Spleen (tissue), 11 donors: ENCODE results near the gene PTRH1. TPM values are rescaled to one million over a fixed set of nuclear protein-coding genes. Genes with fewer than 3 reads are reported as not detected.

Experiments
- DNase-seq: peaks from one replicate; pipeline ENCODE4 v3.0.0-alpha.2; 2020
- H3K27ac ChIP-seq, 8 donors: fragments of 200-600 bp; sonication (generic) in 7 of 8; 1 replicate in 4 of 8; 2 replicates in 4 of 8; pipeline versions ENCODE4 v1.5.0 to v1.8.0; 2016 to 2021; ENCODE audit warnings: inconsistent platforms in 4 of 8, mild to moderate bottlenecking in 4 of 8, moderate library complexity in 1 of 8
- H3K27me3 ChIP-seq, 7 donors: fragments of 200-600 bp; sonication (generic) in 6 of 7; replicated peaks in 1 of 7; 1 replicate in 4 of 7; 2 replicates in 3 of 7; pipeline versions ENCODE4 v1.5.0 to v1.8.0; 2016 to 2021; ENCODE audit warnings: inconsistent platforms in 3 of 7, mild to moderate bottlenecking in 1 of 7
- H3K36me3 ChIP-seq, 6 donors: fragments of 200-600 bp; sonication (generic) in 5 of 6; 1 replicate in 4 of 6; 2 replicates in 2 of 6; pipeline versions ENCODE4 v1.5.0 to v1.8.0; 2016 to 2021; ENCODE audit warnings: inconsistent platforms in 2 of 6
- H3K4me1 ChIP-seq, 6 donors: fragments of 200-600 bp; sonication (generic) in 5 of 6; 1 replicate in 3 of 6; 2 replicates in 3 of 6; pipeline versions ENCODE4 v1.5.0 to v1.8.0; 2016 to 2021; ENCODE audit warnings: inconsistent platforms in 3 of 6
- H3K4me3 ChIP-seq, 8 donors: fragments of 200-600 bp; sonication (generic) in 7 of 8; 1 replicate in 4 of 8; 2 replicates in 4 of 8; pipeline versions ENCODE4 v1.5.0 to v1.8.0; 2016 to 2021; ENCODE audit warnings: inconsistent platforms in 4 of 8, mild to moderate bottlenecking in 4 of 8, moderate library complexity in 2 of 8
- H3K9me3 ChIP-seq, 8 donors: fragments of 200-600 bp; sonication (generic) in 7 of 8; 1 replicate in 4 of 8; 2 replicates in 4 of 8; pipeline versions ENCODE4 v1.5.0 to v1.8.0; 2016 to 2021; ENCODE audit warnings: inconsistent platforms in 4 of 8
- CTCF ChIP-seq, 11 experiments: fragments of 200-600 bp in 7 of 11; fragments of 450-650 bp in 4 of 11; sonication (generic) in 4 of 11; IDR thresholded peaks in 8 of 11; conservative IDR thresholded peaks in 3 of 11; 1 replicate in 7 of 11; 2 replicates in 4 of 11; pipeline versions ENCODE4 v1.4.0 to v1.8.0; 2016 to 2021; ENCODE audit warnings: antibody characterized with exemption in 11 of 11, inconsistent platforms in 4 of 11, mild to moderate bottlenecking in 1 of 11
- POLR2A ChIP-seq, 3 donors: fragments of 450-650 bp; IDR thresholded peaks; one replicate each; pipeline ENCODE4 v1.5.1; 2017; ENCODE audit warnings: antibody characterized with exemption in 3 of 3, mild to moderate bottlenecking in 1 of 3
- POLR2AphosphoS5 ChIP-seq, 3 donors: sonication (generic); formaldehyde crosslinking; IDR thresholded peaks; one replicate each; pipeline ENCODE4 v1.5.1; 2017; ENCODE audit warnings: antibody characterized with exemption in 3 of 3
- WGBS, 5 donors: extraction: QIAGEN DNeasy Blood & Tissue Kit in 3 of 5; methylation state at CpG; one replicate each; pipeline versions ENCODE4 v1.1.5 to v1.1.7; 2013 to 2018; 5-methylcytosine and 5-hydroxymethylcytosine counted together
- intact Hi-C: fragments of 100-400 bp; cut with DNase I; formaldehyde crosslinking; loops from one replicate; pipeline ENCODE4 v1.15.0; 2023; ENCODE audit warnings: low total_unique reads
- polyA plus RNA-seq, 3 donors: library from polyadenylated mRNA; stranded (reverse); fragments of 200-250 nt; gene quantifications; one replicate each; pipeline ENCODE4 v1.2.1, GENCODE V29; 2013
- total RNA-seq, 7 donors: library from RNA; depleted of rRNA in 3 of 7; stranded (reverse); fragments of >200 nt in 3 of 7; fragmentation: NEBNext Ultra II Directional in 4 of 7; extraction: Animal tissue kit (Norgen Biotek cat#: 25700) in 4 of 7; gene quantifications; one replicate each; pipeline versions ENCODE4 v1.1.0 to v1.2.1, GENCODE V29; 2016 to 2021
- donor health status: healthy with polysubstance abuse.
- donor health status: DM: no; HTN: no; CAD: no; lungs with moderate emphysema.
- donor health status: DM: no; HTN: no; CAD: no.
- donor health status: Bipolar disorder and iron deficiency.
- donor health status: healthy.
- donor health status: DM: no; HTN: no; CAD: no.
- donor health status: DM: yes; HTN: yes; CAD: no.

Gene PTRH1
- total and polyA plus RNA-seq, 10 donors, result 7.4 to 17.9 (median 11.5) TPM

DNA sequence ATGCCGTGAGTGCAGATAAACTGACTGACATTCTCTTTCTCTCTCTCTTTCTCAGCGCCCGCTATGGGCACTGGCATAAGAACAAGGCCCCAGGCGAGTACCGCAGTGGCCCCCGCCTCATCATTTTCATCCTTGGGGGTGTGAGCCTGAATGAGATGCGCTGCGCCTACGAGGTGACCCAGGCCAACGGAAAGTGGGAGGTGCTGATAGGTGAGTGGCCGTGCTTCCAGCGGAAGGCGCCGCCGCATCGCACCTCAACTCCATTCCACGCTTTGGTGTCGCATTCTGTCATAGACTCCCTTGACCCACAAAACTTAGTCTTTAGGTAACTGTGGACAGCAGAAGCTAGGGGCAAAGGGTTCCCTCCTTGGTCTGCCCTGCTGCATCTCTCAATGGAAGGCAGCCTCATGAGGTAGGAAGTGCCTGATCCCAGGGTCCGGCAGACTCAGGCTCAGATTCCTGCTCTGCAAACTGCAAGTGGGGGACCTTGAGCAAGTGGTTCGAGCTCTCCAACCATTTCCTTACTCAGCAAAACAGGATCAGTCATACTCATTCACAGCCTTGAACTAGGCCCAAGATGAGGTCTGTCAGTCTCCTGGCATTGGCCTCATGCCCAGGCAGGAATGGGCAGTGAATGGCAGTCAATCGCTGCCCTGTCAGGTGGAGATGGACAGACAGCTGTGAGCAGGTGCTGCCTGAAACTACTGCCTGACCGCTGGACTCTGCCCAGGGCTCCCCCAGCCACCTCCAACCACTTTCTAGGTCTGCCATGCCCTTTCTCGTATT is 32.9 kb downstream of the PTRH1 start:
- TF ChIP-seq POLR2A (IDR thresholded peaks at IDR 0.05), result no peak
- TF ChIP-seq POLR2AphosphoS5 (IDR thresholded peaks at IDR 0.05), result peak; percentile 54 to 67 (median 58)
- TF ChIP-seq CTCF (IDR thresholded peaks at IDR 0.05 in 8 of 11, conservative IDR thresholded peaks at IDR 0.05 in 3 of 11), result no peak
- H3K4me3 ChIP-seq, result no peak overlapping the region
- peaks cover 0 to 78% (median 17%) of the 10 kb centered on the region in 6 donors for H3K36me3 ChIP-seq

GRCh38 chr9:127680846-127681245 is 34.6 kb downstream of the PTRH1 start:
- intact Hi-C loops, result no loop called here
- H3K9me3 ChIP-seq, result no peaks in the 10 kb centered on the region
- 83 to 96% (median 86%) methylated on average over 9 of the region's 9 CpGs for WGBS, 5 donors

More for the DNA sequence above, 32.9 kb downstream of the PTRH1 start:
- no peaks in the 10 kb centered on the region for H3K9me3 ChIP-seq
- intact Hi-C loops, result no loop called here
- H3K27me3 ChIP-seq, result no peaks in the 10 kb centered on the region
- WGBS, 5 donors, result 84 to 89% (median 86%) methylated on average over 23 of the region's 23 CpGs
- H3K4me1 ChIP-seq, result peaks cover 0 to 22% (median 10%) of the 10 kb centered on the region in 6 donors
- DNase-seq, result no peak
- H3K27ac ChIP-seq, result peak overlapping the region in 5 of 8 donors; percentile 13 to 46 (median 39)

DNA sequence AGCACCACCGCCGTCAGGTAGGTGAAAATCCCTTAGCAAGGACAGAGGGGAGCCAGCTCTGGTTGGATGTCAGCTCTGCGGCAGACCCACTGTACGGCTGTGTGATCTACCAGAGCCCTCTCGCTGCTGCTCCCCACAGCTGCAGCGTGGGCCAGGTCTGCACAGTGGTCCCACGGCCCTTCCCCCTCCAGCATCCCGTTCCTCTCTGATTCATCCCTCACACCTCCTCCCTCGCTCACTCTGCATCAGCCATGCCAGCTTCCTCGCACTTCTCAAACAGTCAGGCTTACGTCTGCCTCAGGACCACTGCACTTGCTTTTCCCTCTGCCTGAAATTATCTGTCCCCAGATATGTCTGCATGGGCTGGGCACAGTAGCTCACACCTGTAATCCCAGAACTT is 35.2 kb downstream of the PTRH1 start:
- no peak overlapping the region for H3K4me3 ChIP-seq
- H3K27ac ChIP-seq, result no peak overlapping the region
- H3K9me3 ChIP-seq, result no peaks in the 10 kb centered on the region
- intact Hi-C loops, result no loop called here
- H3K4me1 ChIP-seq, result peaks cover 0 to 22% (median 10%) of the 10 kb centered on the region in 6 donors
- WGBS, 5 donors, result 90 to 97% (median 92%) methylated on average over 11 of the region's 11 CpGs
- TF ChIP-seq CTCF (IDR thresholded peaks at IDR 0.05 in 8 of 11, conservative IDR thresholded peaks at IDR 0.05 in 3 of 11) (no peak), POLR2A (IDR thresholded peaks at IDR 0.05) (no peak), POLR2AphosphoS5 (IDR thresholded peaks at IDR 0.05) (no peak)
- no peak for DNase-seq
- peaks cover 0 to 87% (median 20%) of the 10 kb centered on the region in 6 donors for H3K36me3 ChIP-seq
- no peaks in the 10 kb centered on the region for H3K27me3 ChIP-seq

More at GRCh38 chr9:127680846-127681245, 34.6 kb downstream of the PTRH1 start:
- no peak overlapping the region for H3K27ac ChIP-seq
- H3K36me3 ChIP-seq, result peaks cover 0 to 85% (median 20%) of the 10 kb centered on the region in 6 donors
- DNase-seq, result no peak
- no peak overlapping the region for H3K4me3 ChIP-seq
- TF ChIP-seq CTCF (IDR thresholded peaks at IDR 0.05 in 8 of 11, conservative IDR thresholded peaks at IDR 0.05 in 3 of 11) (no peak), POLR2A (IDR thresholded peaks at IDR 0.05) (no peak), POLR2AphosphoS5 (IDR thresholded peaks at IDR 0.05) (no peak)
- no peaks in the 10 kb centered on the region for H3K27me3 ChIP-seq
- peaks cover 0 to 22% (median 10%) of the 10 kb centered on the region in 6 donors for H3K4me1 ChIP-seq

GRCh38 chr9:127679506-127679905 is 36.0 kb downstream of the PTRH1 start:
- Histone ChIP-seq H3K36me3 (peaks cover 0 to 86% (median 20%) of the 10 kb centered on the region in 6 donors), H3K27me3 (no peaks in the 10 kb centered on the region), H3K9me3 (no peaks in the 10 kb centered on the region), H3K4me1 (peaks cover 0 to 22% (median 10%) of the 10 kb centered on the region in 6 donors), H3K4me3 (no peak overlapping the region), H3K27ac (no peak overlapping the region)
- 79 to 94% (median 91%) methylated on average over 2 of the region's 2 CpGs for WGBS, 5 donors
- intact Hi-C loops, result no loop called here
- no peak for DNase-seq
- TF ChIP-seq CTCF (IDR thresholded peaks at IDR 0.05 in 8 of 11, conservative IDR thresholded peaks at IDR 0.05 in 3 of 11), result no peak
- TF ChIP-seq POLR2AphosphoS5 (IDR thresholded peaks at IDR 0.05), result no peak
- no peak for TF ChIP-seq POLR2A (IDR thresholded peaks at IDR 0.05)
